ENCODE measurements around the gene LRRC53.

LRRC53 gene

DNA sequence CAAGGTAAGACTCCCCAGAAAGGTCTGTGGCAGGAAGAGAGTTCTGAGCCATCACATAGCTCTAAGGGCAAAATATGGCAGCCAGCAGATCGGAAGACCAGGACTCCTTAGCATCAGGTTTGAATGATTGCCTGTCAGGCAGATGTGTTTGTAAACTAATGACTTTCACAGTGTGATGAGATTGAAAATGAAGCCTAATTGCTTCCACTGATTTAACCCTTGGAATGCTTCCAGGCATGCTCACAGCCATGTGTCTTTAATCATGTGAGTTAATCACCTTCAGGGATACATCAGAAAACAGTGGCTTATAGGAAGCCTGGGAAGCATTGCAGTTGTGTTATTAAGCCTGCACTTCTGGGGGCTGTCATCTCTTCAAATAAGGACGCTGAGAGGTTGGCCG is 82.8 kb downstream of the LRRC53 start:
- DNase-seq: no peak

DNA sequence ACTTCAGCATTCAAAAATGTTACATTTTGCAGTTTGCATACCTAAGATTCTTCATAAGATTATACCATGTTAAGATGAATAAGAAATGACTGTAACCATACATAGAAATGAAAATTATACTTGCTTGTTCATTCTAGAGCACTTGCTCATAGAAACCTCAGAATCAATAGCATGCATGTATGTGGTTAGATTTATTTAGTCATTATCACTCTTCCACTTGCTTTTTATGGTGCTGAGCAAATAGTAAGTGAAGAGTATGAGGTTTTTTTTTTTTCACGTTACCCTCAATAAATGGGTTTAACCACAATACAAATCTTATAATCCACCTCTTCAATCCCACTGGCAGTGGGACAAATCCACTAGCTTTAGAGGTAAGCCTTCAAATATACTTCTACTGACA is 84.7 kb downstream of the LRRC53 start:
- no peak for DNase-seq

GRCh38 chr1:74426208-74426937 is 86.0 kb downstream of the LRRC53 start:
- no peak for DNase-seq

DNA sequence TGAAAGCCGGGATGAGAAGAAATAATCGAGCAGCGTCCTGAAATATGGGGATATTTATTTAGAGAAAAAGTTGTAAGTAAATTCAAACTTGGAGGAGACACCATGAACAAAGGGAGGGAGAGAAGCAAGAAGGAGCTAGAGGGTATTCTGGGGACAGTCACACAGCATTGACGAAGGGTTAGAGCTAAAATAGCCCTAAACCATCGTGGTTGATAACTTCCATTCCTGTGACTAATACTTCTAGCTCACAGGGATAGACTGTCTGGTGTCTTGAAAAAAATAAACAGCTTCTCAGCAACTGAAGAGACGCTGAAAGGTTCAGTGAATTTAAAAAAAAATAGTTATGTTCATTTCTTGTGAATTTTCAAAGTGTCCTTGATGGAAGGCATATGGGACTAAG is 86.7 kb downstream of the LRRC53 start:
- no peak for DNase-seq

DNA sequence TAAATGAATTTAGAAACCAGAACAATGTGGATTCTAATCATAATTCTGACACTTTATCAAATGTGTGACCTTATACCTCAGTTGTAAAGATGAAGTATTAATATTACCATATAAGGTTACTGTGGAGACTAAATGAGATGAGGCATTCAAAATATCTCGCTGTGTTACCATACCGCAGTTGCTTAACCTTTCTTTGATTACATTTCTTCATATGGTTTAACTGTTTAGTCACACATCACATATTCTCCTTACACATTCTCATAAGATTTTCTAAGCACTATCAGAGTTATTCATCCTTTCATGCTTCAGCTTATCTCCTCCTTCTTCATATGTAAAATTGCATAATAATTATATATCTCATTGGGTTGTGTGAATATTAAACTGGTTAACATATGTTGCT is 88.9 kb downstream of the LRRC53 start:
- no peak for DNase-seq

DNA sequence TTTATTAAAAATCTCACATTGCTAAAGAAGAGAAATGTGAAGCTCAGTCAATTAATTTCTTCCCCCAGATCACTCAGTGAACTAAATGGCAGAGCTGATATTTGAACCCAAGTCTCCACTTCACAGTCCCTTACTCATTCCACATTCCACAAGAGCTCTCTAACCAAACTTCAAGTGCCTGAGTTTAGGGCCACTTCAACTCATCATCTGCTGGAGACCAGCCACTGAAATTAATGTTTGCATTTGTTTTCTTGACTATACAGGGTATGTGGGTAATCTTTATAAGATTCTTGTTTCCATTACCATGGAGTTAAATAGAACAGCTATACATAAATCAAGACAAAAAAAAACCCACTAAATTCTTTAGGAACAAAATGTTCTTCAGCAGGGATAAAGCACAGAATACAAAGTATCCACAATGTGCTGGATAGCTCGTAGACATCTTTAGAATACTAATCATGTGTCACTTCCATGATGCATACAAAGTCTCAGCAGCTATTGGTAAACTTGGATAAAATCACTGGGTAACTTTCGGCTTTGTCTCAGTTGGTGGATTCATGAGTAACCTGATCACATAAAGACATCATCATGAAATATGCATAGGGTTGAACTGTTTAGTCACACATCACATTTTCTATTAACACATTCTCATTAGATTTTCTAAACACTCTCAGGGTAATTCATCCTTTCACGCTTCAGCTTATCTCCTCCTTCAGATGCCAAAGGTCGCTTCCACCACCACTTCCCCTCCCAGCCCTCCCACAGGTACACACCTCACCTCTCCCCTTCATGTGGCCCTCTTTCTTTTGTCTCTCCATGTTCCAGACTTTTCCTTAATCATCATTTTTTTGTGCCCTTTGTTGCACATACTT is 89.8 kb downstream of the LRRC53 start:
- DNase-seq: no peak

DNA sequence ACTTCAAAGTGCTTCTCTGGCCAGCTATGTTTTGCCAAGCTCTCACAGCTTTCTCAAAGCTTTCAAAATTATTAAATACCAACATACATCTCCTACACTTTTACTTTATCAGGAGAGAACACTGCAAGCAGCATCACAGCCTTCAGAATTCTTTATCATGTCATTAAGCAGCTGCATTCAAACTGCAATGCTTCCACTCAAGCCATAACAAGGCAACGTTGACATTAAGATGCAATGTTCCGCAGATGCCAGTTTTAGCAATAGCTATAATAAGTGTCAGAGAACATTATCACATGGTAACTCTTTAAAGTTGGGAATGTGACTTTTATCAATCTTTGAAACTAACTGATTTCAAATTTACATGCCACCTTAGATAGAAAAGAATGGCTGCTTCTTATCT is 91.9 kb downstream of the LRRC53 start:
- no peak for DNase-seq

Data from activated CD4-positive, CD25-positive, alpha-beta regulatory T cell treated with anti-CD3 and anti-CD28 coated beads, Interleukin-2, amount 50 U/mL, for 72 hours (primary cell).